GM21619 (cell line): ENCODE data around the gene FHAD1.
A peak's percentile ranks its signal among the peaks of the same experiment; 100 is the strongest.
"Not testable (repeated sequence)": the region's sequence is repeated elsewhere in the genome, so short reads cannot be mapped to it uniquely, and the experiment has no call there.

Source experiments
- ATAC-seq: cut with Tn5 transposase; IDR thresholded peaks from one replicate; pipeline ENCODE4 v1.9.1; 2021; ENCODE audit not compliant: unreplicated experiment

FHAD1 gene

DNA sequence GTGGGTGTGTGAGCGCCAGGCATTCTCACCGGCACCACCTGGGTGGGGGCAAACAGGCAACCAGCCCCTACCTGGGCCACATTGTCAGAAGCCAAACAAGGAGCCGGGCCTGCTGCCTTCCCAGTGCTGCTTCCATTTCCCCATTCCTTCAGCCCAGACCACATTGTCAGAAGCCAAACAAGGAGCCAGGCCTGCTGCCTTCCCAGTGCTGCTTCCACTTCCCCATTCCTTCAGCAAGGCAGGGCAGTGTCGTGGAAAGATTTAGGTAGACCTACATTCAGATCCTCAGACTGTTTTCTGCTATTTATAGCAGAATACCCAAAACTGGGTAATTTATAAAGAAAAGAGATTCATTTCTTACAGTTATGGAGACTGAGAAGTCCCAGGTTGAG is 115.7 kb downstream of the FHAD1 start:
- no peak for ATAC-seq

DNA sequence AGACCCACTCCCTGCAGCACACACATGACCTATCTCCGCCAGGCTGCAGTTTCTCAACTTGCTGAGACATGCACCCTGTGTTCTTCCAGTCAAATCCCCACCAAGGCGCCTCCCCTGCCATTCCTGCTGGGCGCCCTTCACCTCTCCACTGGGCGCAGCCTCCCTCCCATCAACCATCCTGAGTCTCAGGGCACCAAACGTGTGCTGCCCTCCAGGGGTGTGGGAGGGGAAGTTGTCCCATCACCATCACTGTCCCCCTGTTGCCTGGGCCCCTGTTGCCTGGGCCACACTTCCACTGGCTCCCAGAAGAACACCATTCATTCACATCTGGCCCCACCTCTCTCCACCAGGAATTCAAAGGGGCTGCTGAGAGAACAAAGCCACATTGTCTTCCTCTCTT is 117.7 kb downstream of the FHAD1 start:
- no peak for ATAC-seq

DNA sequence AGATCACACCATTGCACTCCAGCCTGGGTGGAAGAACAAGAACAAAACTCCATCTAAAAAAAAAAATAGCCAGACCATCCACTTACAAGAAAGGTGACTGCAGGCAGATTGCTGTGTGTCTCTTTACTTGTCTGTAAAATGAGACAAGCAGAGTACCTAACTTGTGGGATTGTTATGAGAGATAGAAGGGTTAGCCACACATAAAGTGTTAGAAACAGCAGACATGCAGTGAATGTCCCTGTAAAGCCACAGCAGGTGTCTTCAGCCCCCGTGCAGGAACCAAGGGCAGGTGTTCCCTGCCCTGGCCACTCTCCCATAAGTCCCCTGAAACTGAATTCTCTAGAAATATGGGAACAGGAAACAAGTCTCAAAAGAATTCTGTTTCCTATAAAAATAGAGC is 121.9 kb downstream of the FHAD1 start:
- no peak for ATAC-seq

DNA sequence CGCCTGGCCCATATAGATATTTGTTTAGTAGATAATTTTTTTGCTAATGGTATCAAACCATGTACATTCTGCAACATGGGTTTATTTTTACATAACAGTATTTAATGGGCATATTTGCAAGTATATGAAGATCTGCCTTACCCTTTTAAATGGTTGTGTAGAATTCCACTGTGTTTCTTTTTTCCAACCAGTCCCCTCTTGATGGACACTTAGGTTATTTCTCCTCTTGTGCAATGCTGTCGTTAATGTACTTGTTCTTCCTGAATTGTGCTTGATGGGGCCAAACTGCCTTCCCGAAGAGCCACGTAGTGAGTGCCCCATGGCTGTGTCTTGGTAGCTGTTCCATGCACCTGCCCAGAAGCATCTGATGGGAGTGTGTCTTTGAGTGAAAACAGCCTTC is 123.2 kb downstream of the FHAD1 start:
- no peak for ATAC-seq

DNA sequence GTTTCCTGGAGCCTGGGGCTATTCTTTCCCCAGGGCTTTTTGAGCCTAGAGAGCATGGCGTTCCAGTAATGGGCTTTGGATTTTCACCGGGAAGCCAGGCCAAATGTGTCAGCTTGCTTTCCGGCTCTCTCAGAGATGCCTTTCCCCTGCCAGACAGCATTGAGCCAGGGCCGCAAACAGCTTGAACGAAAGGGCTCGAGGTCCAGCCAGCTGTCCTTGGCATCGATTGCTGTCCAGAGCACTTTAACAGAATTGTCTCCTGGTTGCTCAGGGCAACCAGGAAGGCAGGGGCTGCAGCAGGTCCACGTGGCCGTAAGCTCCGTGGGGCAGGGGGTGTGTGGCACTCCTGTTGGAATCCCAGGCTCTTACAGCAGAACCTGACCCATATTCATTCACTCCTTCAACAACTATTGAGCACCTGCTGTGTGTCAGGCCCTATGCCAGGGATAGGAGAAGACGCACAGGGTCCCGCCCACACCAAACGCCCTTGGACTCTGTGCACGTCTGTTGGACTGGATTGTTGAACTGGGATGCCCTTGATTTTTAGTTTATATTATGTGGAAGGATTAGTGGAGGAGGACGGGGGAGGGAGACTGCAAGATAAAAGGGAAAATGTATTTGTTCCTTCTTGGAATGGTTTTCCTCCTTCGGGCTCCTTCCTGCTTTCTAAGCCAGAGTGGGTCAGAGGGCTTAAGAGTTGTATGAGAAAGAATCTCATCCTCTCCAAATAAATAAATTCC is 123.9 kb downstream of the FHAD1 start:
- no peak for ATAC-seq

DNA sequence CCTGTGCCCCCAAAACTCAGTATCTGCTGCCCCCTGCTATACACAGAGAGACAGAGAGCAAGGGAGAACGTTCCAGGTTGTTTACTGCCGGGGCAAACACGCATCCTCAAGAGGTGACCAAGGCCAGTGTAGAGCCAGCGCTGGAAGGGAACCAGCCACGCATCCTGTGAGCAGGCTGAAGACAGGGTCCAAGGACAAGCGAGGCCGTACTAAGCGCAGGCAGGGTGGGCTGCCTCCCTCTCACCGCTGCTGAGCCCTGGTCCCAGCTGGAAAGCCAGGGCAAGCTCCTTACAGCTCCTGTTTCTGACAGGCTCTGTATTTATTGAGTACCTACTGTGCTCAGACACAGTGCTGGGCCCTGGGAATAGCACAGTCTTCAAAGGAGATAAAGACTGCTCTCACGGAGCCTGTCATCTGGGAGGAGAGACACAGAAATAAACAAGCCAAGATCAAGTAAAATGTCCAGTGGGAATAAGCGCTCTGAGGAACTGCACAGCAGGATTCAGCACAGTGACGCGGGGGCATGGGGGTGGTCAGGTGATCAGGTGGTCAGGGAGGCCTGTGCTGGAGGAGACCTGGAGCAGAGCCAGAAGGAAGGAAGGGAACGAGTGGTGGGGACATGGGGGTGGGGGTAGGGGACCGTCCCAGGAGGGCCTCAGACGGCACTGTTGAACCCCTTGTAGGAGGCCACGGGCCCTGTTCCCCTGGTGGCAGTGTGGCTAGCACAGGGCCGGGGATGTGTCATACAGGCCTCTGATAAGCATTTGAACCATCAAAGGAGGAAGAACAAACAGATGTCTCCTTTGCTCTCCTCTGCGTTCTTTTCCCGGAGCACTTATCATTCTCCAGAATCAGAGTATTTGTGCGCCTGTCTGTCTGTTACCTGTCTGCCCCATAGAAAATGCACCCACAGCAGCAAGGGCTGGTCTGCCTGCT is 124.9 kb downstream of the FHAD1 start:
- no peak for ATAC-seq

DNA sequence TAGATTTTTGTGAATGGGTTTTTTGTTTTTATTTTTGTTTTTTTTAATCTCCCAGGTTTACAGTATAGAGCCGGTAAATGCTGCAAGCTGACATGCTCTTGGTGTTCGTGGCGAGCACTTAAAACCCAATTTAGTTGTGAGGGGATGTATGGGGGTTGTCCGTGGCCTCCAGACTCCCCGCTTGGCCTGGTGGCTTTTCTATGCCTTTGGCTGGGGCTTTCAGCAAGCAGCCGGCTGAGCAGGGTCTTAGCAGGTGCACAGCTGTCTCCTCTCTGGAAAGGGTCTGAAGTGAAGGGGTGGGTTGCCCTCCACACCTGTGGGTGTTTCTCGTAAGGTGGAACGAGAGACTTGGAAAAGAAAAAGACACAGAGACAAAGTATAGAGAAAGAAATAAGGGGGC is 131.7 kb downstream of the FHAD1 start:
- ATAC-seq = no peak

DNA sequence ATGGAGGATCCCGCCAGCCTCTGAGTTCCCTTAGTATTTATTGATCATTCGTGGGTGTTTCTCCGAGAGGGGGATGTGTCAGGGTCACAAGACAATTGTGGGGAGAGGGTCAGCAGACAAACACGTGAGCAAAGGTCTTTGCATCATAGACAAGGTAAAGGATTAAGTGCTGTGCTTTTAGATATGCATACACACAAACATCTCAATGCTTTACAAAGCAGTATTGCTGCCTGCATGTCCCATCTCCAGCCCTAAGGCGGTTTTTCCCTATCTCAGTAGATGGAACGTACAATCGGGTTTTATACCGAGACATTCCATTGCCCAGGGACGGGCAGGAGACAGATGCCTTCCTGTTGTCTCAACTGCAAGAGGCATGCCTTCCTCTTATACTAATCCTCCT is 132.1 kb downstream of the FHAD1 start:
- not testable (repeated sequence) for ATAC-seq

DNA sequence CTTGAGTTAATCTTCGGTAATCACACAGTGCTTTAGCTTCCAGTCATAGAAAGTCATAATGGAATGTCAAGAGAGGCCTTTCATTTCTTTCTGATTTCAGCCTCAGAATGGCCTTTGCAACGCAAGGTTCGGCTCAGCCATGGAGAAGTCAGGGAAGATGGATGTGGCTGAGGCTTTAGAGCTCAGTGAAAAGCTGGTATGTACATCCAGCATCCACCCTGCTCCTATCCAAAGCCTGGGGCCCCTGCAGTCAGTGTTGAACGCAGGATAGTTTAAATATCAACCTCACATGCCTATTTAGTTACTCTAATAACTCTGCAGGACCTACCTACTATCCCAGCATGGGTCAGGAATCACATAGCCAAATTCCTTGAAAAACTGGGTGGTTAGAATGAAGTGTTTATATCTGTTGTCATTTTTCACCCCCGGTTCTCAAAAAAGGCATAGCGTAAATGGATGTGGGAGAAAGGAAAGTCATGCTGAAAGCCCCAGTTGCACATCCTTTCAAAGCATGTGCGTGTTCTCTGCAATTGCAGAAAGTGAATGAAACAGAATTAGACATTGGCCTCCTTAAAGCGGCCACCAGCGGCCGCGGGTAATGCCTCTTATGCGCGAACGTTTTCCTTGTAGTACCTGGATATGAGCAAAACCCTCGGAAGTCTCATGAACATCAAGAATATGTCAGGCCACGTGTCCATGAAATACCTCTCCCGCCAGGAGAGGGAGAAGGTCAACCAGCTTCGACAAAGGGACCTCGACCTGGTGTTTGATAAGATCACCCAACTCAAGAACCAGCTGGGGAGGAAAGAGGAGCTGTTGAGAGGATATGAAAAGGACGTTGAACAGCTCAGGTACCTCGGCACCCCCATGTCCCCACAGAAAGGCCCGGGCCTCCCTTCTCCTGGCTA is 133.8 kb downstream of the FHAD1 start:
- no peak for ATAC-seq

DNA sequence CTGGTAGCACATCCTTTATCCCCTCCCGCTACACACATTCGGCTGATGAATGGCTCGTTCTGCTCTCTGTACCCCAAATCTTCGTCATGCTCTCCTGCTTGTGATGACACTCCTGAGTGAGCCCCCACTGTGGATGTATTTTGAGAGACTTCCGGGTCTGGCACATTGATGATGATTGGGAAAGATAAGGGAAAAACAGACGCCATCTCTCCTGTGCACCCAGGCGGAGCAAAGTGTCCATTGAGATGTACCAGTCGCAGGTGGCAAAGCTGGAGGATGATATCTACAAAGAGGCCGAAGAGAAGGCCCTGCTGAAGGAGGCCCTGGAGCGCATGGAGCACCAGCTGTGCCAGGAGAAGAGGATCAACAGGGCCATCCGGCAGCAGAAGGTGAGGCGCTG is 134.8 kb downstream of the FHAD1 start:
- ATAC-seq = no peak

DNA sequence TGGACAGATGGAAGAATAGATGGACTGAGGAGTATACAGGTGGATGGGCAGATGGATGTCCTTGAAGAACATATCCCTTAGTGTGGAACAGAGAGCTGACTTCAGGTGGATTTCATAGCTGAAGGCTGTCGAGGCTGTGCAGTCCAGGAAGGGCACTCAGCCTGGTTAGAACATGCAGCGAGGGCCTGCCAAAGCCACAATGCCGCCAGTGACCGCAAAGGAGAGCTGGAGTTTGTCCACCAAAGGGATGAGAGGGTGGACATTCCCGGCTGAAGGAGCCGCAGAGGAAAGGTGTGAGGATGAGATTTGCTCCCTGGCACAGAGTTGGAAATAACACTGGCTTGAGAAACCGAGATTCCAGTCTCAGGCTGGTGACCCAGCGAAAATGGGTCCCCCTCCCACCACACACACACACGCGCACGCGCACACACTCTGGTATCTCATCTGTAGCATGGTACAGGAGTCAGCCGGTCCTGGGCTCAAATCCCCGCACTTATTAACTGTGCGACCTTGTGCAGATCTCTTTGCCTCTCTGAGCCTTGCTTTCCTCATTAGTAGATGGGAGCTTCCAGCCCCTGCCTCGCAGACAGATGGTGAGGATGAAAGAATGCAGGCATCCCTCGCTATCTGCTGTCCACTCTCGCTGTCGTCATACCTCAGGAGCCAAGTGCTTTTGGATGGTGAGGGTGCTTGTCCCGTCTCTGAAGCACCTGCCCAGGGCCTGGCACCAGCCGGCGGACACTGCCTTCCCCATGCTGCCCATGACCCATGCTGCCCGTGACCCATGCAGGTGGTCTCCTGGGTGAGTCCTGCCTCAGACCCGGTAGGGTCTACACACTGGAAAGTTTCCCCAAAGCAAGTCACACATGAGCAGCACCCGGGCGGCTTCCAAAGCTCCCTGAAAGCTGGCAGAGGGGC is 135.8 kb downstream of the FHAD1 start:
- no peak for ATAC-seq

DNA sequence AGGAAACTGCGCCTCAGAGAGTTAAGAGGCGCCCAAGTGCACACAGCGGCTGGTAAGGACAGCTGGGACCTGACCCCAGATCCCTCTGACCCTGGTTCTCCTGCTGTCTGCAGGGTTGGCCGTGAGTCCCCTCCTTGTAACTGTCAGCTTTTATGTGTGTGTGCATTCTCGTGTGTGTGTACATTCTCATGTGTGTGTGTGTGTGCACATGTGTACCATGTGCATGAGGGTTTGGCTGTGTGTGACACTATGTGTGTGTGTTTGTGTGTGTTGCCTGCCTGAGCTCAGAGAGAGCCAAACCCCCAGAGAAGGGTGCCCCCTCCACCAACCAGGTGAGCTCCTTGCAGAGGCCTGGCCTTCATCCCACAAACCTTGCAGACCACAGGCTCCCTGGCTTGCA is 136.8 kb downstream of the FHAD1 start:
- no peak for ATAC-seq

DNA sequence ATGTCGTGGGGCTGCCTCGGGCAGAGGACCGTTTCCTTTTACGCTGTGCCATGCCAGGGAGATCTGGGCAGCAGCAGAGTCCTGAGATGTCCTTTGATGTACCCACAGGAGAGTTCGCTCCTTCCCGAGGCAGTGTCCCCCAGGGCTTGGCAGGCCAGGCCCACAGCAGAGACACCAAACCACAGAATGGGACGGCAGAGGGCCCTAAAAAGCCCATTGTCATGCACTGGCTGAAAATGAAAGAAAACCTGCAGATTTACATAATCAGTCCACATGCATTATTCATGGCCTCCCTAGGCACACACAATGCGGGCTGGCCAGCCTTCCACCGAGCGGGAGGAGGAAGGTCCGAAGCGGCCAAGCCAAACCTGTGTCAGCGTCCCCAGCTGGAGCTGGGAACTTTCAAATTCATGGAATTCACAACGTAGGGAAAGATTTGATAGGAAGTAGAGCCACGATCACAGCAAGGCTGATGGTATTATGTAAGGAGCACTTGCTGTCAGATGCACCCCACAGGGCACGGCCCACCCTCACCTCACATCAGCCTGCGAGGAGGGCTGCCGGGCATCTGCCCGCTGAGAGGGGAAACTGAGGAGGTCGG is 137.4 kb downstream of the FHAD1 start:
- peak; percentile 73 for ATAC-seq

DNA sequence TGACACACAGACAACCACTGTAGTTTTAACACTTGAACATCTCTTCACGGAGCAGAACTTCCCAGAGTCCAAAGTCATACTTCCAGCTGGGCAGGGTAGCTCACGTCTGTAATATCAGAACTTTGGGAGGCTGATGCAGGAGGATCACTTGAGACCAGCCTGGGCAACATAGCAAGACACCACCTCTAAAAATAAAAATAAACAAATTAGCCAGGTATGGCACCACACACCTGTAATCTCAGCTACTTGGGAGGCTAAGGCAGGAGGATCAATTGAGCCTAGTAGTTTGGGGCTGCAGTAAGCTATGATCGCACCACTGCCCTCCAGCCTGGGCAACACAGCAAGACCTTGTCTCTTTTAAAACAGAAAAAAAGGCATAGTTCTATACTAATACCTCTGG is 138.4 kb downstream of the FHAD1 start:
- no peak for ATAC-seq

DNA sequence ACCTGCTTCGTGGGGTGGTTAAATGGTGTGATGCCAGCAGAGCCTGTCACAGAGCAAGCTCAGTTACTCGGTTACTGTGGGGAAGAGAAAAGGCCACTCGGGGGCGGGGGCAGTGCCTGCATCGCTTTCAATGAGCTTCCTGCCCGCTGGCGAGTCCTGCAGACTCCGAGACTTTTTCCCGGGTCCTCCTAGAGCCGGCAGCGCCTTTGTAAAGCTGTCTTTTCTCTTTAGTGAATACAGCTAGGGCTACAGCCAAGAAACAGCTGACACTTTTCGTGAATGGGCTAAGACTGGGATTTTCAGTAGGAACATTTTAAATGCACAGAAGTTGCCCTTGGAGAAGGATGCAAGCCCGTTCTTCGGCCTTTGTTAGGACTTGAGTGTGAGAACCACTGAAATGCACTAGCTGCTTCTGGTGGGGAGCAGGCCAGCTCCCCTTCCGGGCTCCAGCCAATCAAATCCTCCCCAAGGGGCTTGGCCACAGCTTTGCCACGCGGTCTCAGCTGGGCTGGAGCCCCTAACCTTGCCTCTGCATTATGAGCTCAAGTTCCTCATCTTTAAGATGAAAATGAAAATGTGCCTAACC is 139.2 kb downstream of the FHAD1 start:
- ATAC-seq = no peak

DNA sequence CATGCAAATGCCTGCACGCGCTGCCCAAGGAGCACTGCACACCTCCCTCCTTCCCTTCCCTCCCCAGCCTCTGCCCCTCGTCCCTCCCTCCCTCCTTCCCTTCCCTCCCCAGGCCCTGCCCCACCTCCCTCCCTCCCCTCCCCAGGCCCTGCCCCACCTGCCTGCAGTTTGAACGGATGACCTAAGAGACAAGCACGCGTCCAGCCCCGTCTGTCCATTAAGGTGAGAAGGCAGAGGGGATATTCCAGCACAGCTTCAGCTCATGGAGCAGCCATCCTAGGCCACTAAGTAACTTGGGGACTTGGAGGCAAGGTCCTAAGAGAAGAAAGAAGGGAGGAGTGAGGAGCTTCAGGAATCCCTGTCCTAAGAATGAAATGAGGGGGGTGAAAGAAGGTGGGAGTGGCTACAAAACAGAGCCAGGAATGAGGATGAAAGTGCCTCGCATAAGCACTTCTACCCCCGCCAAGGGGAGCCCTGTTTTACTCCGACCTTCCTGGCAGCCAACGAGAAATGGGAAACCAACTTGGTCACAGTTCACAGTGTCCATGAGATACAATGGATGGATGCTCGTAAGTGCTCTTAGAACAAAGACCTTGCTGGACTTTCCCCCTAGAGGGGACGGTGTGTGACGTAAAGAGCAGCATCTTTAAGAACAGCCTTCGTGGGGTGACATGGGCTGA is 141.3 kb downstream of the FHAD1 start:
- ATAC-seq = no peak

DNA sequence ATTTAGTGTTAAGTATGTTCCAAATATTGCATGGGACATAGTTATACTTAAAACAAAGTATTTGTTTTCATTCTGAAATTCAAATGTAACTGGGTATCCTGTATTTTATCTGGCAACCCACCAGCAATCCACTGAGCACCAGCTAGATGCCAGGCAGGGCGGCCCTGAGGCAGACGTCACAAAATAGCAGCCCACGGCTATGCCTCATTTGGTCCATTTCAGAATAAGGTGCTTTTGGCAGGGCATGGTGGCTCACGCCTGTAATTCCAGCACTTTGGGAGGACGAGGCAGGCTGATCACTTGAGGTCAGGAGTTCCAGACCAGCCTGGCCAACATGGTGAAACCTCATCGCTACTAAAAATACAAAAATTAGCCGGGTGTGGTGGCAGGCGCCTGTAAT is 142.8 kb downstream of the FHAD1 start:
- ATAC-seq = not testable (repeated sequence)

DNA sequence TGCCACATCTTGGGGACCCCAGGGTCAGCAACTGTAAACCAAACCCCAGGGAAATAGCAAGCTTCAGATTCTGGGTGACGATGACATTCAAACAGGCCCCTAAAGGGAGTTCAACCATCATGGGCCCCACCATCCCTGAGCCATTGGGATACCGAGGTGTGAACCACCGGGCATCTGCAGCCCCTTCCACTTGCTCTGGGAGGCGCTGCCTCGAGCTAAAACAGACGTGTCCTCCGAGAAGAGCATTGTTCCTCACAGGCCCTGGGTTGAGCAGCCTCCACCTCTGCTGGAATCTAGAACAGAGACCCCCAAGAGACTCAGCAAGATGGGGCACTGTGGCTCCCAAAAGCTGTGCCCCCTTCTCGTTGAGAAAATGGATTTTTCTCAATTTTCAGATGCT is 143.6 kb downstream of the FHAD1 start:
- ATAC-seq = no peak

DNA sequence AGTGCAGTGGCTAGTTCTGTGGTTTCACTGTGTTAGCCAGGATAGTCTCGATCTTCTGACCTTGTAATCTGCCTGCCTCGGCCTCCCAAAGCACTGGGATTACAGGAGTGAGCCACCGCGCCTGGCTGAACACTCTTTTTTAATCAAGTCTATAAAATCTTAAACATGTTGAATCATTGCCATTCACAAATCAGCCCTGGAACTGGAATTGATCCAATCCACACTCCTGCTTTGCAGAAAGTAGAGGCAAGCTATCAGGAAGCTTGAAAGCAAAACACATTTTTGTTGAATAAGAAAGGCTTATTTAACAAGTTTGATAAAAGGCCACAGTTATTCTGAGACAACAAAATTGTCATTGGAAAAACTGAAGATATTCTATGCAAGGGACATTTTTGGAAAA is 144.3 kb downstream of the FHAD1 start:
- ATAC-seq = no peak
